ENCODE measurements around the gene FOCAD.

DNA sequence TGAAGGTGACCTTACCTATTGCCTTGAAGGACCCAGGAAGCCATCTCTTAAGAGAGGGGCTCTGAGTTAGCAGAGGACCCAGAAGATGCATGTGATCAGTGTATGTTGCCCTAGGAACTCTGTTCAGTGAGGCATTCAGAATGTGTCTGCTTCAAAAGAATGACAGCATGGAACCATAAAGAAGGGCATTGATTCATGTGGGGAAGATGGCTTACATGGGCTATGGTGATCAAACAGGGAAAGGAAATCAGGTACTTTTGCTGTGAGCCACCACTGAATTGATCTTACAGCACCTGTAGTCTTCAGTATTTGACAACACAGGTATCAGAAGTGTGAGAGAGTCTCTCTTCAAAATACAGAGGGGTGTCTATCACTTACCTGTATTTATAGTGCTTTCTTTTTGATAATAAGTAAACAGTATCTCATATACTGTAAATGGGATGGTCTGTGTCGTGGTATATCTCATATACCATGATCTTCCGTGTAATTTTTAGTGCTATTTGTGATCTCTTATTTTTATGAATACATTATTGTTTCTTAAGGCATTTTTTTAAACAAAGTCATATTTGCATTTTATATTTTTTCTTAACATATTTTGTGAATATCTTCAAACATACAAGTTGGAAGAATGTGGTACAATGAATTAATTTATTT lies 57.0 kb downstream of the FOCAD start:
- TF ChIP-seq, protein P1, sequence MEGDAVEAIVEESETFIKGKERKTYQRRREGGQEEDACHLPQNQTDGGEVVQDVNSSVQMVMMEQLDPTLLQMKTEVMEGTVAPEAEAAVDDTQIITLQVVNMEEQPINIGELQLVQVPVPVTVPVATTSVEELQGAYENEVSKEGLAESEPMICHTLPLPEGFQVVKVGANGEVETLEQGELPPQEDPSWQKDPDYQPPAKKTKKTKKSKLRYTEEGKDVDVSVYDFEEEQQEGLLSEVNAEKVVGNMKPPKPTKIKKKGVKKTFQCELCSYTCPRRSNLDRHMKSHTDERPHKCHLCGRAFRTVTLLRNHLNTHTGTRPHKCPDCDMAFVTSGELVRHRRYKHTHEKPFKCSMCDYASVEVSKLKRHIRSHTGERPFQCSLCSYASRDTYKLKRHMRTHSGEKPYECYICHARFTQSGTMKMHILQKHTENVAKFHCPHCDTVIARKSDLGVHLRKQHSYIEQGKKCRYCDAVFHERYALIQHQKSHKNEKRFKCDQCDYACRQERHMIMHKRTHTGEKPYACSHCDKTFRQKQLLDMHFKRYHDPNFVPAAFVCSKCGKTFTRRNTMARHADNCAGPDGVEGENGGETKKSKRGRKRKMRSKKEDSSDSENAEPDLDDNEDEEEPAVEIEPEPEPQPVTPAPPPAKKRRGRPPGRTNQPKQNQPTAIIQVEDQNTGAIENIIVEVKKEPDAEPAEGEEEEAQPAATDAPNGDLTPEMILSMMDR (IDR thresholded peaks at IDR 0.05), result no peak
- TF ChIP-seq POLR2A (IDR thresholded peaks at IDR 0.05), result no peak
